IPS-NIHi7 (cell line): Measurements from ENCODE around the gene USP32.
"Not testable (repeated sequence)": the region's sequence is repeated elsewhere in the genome, so short reads cannot be mapped to it uniquely, and the experiment has no call there.

Experiments used
- DNase-seq: peaks from one replicate; pipeline ENCODE4 v3.0.0; 2012; ENCODE audit warnings: mixed read lengths; ENCODE audit errors: extremely low spot score

USP32 gene

GRCh38 chr17:60392042-60392844 is at the start of gene USP32:
Gene USP32 (minus strand): TSS chr17:60392133. CDS start chr17:60391939, 194 bp downstream.
- peak; percentile 96 for DNase-seq

GRCh38 chr17:60439501-60439900 is 47.6 kb upstream of the USP32 start:
- no peak for DNase-seq

GRCh38 chr17:60436676-60437075 is 44.7 kb upstream of the USP32 start:
- DNase-seq: no peak

GRCh38 chr17:60435244-60436167 is 43.6 kb upstream of the USP32 start:
- peak; percentile 80 for DNase-seq

- DNase-seq: not testable (repeated sequence)
Measured at GRCh38 chr17:60433021-60433997, 41.4 kb upstream of the USP32 start.

- not testable (repeated sequence) for DNase-seq
Measured at GRCh38 chr17:60430561-60430960, 38.6 kb upstream of the USP32 start.

GRCh38 chr17:60428491-60428890 is 36.6 kb upstream of the USP32 start:
- DNase-seq: not testable (repeated sequence)

GRCh38 chr17:60426596-60426995 is 34.7 kb upstream of the USP32 start:
- no peak for DNase-seq

GRCh38 chr17:60425626-60426025 is 33.7 kb upstream of the USP32 start:
- no peak for DNase-seq

GRCh38 chr17:60423865-60424264 is 31.9 kb upstream of the USP32 start:
- DNase-seq: no peak

- DNase-seq: no peak
Measured at GRCh38 chr17:60422162-60422665, 30.3 kb upstream of the USP32 start, which contains the start of gene CHCT1. Gene CHCT1 (plus strand): TSS chr17:60422489. CDS start chr17:60422593, 104 bp downstream.

GRCh38 chr17:60421273-60422161 is 29.6 kb upstream of the USP32 start:
- DNase-seq: peak; percentile 92

GRCh38 chr17:60419875-60420274 is 27.9 kb upstream of the USP32 start:
- not testable (repeated sequence) for DNase-seq

GRCh38 chr17:60419003-60419402 is 27.1 kb upstream of the USP32 start:
- not testable (repeated sequence) for DNase-seq

GRCh38 chr17:60416368-60416925 is 24.5 kb upstream of the USP32 start:
- DNase-seq: no peak

GRCh38 chr17:60415146-60415545 is 23.2 kb upstream of the USP32 start:
- no peak for DNase-seq

- no peak for DNase-seq
Measured at GRCh38 chr17:60412701-60413100, 20.8 kb upstream of the USP32 start.

GRCh38 chr17:60410001-60410400 is 18.1 kb upstream of the USP32 start:
- DNase-seq: no peak

- no peak for DNase-seq
Measured at GRCh38 chr17:60406887-60407286, 15.0 kb upstream of the USP32 start.

GRCh38 chr17:60403962-60404361 is 12.0 kb upstream of the USP32 start:
- DNase-seq: no peak
